NT2/D1 (cell line): Measurements from ENCODE around the gene FAM83E.

Source experiments
- SUZ12 ChIP-seq: IDR thresholded peaks from 2 replicates; pipeline ENCODE4 v1.6.1; 2011; ENCODE audit not compliant: insufficient read length, insufficient read depth; ENCODE audit errors: extremely low read depth
- YY1 ChIP-seq: IDR thresholded peaks from 2 replicates; pipeline ENCODE4 v1.6.1; 2011; ENCODE audit not compliant: insufficient read length, insufficient read depth
- ZNF274 ChIP-seq: IDR thresholded peaks from 2 replicates; pipeline ENCODE4 v1.6.1; 2011; ENCODE audit warnings: mild to moderate bottlenecking, low read depth, low read length

DNA sequence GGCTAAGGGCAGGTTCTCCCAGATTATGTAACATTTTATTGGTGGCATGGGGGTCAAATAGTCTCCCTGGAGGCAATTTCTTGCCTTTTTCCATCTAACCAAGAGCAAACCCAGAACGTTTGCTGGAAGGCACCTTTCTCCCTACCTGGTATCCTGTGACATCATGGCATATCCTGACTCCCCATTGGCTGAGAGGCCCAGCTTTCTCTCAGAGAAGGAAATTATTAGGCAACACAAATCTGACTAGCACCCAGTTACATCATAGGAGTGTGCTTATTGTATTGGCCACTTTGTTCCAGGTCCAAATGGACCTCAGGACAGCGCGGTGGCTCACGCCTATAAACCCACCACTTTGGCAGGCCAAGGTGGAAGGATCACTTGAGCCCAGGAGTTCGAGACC, 44.9 kb upstream of the FAM83E start:
- TF ChIP-seq SUZ12 (no peak), YY1 (no peak), ZNF274 (no peak)
